ENCODE results near the gene LMTK2.

GRCh38 chr7:98133621-98134303 lies 27.1 kb downstream of the LMTK2 start:
- TF ChIP-seq TAF1 (IDR thresholded peaks at IDR 0.05; ENCODE audit: borderline replicate concordance, insufficient read depth, low read length), result no peak
- TF ChIP-seq, protein P1, sequence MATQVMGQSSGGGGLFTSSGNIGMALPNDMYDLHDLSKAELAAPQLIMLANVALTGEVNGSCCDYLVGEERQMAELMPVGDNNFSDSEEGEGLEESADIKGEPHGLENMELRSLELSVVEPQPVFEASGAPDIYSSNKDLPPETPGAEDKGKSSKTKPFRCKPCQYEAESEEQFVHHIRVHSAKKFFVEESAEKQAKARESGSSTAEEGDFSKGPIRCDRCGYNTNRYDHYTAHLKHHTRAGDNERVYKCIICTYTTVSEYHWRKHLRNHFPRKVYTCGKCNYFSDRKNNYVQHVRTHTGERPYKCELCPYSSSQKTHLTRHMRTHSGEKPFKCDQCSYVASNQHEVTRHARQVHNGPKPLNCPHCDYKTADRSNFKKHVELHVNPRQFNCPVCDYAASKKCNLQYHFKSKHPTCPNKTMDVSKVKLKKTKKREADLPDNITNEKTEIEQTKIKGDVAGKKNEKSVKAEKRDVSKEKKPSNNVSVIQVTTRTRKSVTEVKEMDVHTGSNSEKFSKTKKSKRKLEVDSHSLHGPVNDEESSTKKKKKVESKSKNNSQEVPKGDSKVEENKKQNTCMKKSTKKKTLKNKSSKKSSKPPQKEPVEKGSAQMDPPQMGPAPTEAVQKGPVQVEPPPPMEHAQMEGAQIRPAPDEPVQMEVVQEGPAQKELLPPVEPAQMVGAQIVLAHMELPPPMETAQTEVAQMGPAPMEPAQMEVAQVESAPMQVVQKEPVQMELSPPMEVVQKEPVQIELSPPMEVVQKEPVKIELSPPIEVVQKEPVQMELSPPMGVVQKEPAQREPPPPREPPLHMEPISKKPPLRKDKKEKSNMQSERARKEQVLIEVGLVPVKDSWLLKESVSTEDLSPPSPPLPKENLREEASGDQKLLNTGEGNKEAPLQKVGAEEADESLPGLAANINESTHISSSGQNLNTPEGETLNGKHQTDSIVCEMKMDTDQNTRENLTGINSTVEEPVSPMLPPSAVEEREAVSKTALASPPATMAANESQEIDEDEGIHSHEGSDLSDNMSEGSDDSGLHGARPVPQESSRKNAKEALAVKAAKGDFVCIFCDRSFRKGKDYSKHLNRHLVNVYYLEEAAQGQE (IDR thresholded peaks at IDR 0.05; ENCODE audit: insufficient read depth in 1 of 2, low read depth in 2 of 2, low read length in 2 of 2), result no peak
- TF ChIP-seq SIN3A (IDR thresholded peaks at IDR 0.05; ENCODE audit: borderline replicate concordance, insufficient read depth, low read length), result no peak
- TF ChIP-seq FOXP2 (optimal IDR thresholded peaks at IDR 0.05; ENCODE audit: borderline replicate concordance, extremely low read depth, extremely low read length, insufficient read depth), result no peak
- no peak for TF ChIP-seq POLR2AphosphoS5 (IDR thresholded peaks at IDR 0.05; ENCODE audit: low read depth, low read length)
